AG09309 (cell line): ENCODE measurements around the gene NPC1L1.
A peak's percentile ranks its signal among the peaks of the same experiment; 100 is the strongest.

Experiments used
- DNase-seq: peaks from one replicate; pipeline ENCODE4 v3.0.0-alpha.2; 2010; ENCODE audit warnings: low read depth
- H3K4me3 ChIP-seq: 2 replicates; pipeline ENCODE4 v1.5.1; 2011; ENCODE audit warnings: mild to moderate bottlenecking, low read depth, low read length, moderate library complexity; ENCODE audit not compliant: control insufficient read depth
- TF ChIP-seq, protein P1 (sequence below): IDR thresholded peaks from 2 replicates; pipeline ENCODE4 v1.5.1; 2011; ENCODE audit warnings: mild to moderate bottlenecking, low read depth, low read length, inconsistent platforms; ENCODE audit not compliant: insufficient read depth, control insufficient read depth; ENCODE audit errors: missing control alignments

NPC1L1 gene

DNA sequence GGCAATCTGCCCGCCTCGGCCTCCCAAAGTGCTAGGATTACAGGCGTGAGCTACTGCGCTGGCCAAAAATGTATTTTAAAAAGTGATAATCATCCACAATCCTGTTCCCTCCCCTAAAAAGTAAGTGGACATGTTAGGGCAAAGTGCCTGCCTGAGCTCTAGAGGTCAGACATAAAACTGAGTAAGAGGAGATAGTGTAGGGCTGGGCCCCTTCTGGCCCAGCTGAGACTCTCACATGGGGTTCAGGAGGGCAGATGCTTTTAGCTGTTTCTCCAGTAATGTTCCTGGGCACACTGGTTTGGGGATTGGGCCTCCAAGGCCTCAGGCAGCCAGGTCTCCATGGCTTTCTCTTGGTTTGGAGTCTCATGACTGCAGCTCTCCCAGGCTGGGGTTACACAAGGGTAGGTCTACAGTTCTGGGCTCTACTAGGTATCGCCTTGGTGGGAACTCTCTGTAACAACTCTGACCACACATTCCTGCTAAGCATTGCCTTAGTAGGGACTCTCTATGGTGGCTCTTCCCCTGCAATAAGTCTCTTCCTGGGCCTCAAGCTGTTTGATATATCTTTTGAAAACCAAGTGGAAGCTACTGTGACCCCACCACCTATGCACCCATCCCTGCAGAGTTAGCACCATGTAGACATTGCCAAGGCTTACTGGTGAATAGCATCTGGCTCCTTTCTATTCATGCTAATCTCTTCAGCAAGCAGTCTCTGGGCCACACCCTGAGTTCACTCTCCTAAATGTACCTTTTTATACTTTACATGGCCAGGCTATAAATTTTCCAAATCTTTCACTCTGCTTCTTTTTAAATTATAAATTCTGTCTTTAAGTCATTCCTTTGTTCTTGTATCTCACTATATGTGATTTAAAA is 43.7 kb downstream of the NPC1L1 start:
- no peak for DNase-seq
- no peak overlapping the region for H3K4me3 ChIP-seq
- TF ChIP-seq, protein P1, sequence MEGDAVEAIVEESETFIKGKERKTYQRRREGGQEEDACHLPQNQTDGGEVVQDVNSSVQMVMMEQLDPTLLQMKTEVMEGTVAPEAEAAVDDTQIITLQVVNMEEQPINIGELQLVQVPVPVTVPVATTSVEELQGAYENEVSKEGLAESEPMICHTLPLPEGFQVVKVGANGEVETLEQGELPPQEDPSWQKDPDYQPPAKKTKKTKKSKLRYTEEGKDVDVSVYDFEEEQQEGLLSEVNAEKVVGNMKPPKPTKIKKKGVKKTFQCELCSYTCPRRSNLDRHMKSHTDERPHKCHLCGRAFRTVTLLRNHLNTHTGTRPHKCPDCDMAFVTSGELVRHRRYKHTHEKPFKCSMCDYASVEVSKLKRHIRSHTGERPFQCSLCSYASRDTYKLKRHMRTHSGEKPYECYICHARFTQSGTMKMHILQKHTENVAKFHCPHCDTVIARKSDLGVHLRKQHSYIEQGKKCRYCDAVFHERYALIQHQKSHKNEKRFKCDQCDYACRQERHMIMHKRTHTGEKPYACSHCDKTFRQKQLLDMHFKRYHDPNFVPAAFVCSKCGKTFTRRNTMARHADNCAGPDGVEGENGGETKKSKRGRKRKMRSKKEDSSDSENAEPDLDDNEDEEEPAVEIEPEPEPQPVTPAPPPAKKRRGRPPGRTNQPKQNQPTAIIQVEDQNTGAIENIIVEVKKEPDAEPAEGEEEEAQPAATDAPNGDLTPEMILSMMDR: no peak

DNA sequence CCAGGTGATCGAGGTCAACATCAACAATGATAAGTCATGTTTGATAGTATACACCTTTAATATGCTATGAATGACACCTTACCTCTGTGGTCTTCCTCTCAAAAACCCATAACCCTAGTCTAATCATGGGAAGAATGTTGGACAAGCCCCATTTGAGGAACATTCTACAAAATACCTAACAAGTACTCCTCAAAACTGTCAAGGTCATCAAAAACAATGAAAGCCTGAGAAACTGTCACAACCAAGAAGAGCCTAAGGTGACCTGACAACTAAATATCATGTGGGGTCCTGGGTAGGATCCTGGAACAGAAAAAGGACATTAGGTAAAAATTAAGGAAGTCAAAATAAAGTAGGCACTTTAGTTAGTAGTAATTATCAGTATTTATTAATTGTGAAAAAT is 44.7 kb downstream of the NPC1L1 start:
- DNase-seq: no peak
- H3K4me3 ChIP-seq: no peak overlapping the region

DNA sequence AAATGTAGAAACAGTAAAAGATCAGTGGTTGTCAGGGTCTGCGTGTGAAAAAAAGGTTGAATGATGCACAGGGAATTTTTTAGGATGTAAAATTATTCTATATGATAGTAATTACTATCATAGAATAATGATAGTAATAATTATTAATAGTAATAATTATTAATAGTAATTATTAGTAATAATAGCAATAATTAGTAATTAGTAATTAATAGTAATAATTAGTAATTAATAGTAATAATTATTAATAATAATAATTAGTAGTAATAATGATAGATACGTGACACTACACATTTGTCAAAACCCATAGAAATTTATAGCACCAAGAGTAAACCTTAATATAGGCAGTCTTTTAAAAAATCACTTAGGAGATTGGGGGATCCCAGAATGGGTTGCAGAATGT is 46.2 kb downstream of the NPC1L1 start:
- DNase-seq: no peak
- H3K4me3 ChIP-seq: no peak overlapping the region
- TF ChIP-seq, protein P1: no peak

More for the DNA sequence above, 44.7 kb downstream of the NPC1L1 start:
- TF ChIP-seq, protein P1: no peak

DNA sequence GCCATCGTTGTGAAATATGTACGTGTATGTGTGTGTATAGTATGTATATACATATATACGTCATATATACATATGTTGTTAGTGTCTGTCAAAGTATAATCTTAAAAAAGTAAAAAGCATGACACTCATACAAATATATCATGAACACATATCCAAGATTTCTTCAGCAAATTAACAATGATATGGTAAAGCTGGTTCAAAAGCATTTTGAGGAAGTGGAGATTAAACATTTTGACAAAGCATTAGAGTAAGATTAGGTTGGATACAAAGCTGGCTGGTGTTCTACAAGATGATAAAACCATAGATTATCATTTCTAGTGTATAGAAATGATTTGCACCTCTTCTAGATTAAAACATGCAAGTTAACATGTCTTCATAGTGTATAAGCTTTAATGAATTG is 49.9 kb downstream of the NPC1L1 start:
- no peak for DNase-seq
- H3K4me3 ChIP-seq: peak overlapping the region; percentile 84
- TF ChIP-seq, protein P1: no peak

DNA sequence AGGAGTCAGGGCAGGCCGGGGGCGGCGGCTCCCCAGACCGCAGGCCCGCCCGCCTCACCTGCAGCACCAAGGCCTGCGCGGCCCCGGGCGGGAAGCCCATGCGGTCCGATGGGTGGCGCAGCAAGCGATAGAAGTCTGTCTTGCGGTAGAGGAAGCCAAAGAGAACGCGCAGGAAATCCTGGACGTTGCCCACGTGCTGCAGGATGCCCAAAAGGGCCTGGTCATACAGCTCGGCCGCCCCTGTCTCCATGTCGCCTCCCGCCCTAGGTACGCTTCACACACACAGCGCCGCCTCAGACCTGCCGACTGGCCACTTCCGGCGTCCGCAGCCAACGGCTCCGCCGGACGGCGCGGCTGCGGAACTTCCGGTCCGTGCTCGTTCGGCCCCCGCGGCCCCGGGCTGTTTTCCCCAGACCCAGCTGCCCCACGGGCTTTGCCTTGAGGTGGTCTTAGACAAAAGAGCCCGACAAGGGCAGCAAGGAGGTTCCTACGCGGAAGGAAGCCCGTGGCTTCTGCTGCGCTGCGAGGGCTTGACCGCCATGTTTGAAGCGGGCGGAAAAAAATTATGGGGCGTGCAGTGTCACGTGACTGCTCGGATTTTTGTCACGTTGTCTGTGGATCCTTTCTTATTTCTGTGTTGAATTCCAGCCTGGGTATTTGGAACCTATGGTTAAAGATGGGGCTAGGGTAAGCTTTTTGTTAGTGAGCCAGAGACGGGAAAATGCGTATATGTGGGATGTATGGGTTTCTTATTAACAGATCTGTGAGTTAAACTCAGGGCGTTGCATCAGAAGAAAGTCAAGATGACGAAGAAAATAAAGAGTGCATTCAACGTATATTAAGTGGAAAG is 50.6 kb downstream of the NPC1L1 start, which contains the start of gene NUDCD3:
Gene NUDCD3 (minus strand): TSS at position 308 of the 850 bp plus-strand sequence. CDS start 58 bp downstream, at position 250.
- DNase-seq: no peak
- TF ChIP-seq, protein P1: peak; percentile 15
- H3K4me3 ChIP-seq: peak within 1 kb of the TSS; percentile 84

DNA sequence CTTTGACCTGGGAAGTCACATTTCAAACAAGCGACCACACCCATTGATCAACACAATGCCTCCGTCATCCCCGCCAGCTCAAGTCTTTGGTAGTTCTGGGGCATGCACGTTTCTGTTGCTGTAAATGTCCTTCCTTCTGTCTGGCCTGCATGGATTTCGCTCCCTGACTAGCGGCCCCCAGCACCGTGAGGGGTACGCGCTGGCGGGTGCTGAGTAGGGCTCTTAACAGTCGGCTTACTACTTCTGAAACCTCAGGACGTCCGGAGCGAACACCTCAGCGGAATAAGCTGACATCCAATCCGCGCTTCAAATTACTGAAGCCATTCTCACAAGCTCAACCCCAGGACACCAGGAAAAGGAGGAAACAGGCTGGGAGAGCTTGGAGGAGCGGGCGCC is 51.2 kb downstream of the NPC1L1 start:
- TF ChIP-seq, protein P1: no peak
- DNase-seq: no peak
- peak overlapping the region; percentile 84 for H3K4me3 ChIP-seq
